Thyroid gland (tissue), 4 donors: ENCODE measurements around the gene CRK. TPM values are rescaled to one million over a fixed set of nuclear protein-coding genes. Genes with fewer than 3 reads are reported as not detected.

Experiments
- DNase-seq, 2 donors: peaks; one replicate each; pipeline ENCODE4 v3.0.0-alpha.2; 2019
- H3K27ac ChIP-seq, 3 donors: fragments of 200-600 bp; sonication (generic); 1 replicate in 2 of 3; 2 replicates in 1 of 3; pipeline ENCODE4 v1.5.1; 2016 to 2019; ENCODE audit warnings: mild to moderate bottlenecking in 1 of 3, moderate library complexity in 1 of 3
- H3K27me3 ChIP-seq: fragments of 200-600 bp; sonication (generic); one replicate; pipeline ENCODE4 v1.5.1; 2019
- H3K36me3 ChIP-seq, 2 donors: fragments of 200-600 bp; sonication (generic); one replicate each; pipeline ENCODE4 v1.5.1; 2016 to 2019
- H3K4me1 ChIP-seq, 2 donors: fragments of 200-600 bp; sonication (generic); one replicate each; pipeline ENCODE4 v1.5.1; 2017 to 2019
- H3K4me3 ChIP-seq, 3 donors: fragments of 200-600 bp; sonication (generic); replicated peaks in 1 of 3; 1 replicate in 2 of 3; 2 replicates in 1 of 3; pipeline ENCODE4 v1.5.1; 2016; ENCODE audit warnings: mild to moderate bottlenecking in 1 of 3
- H3K9me3 ChIP-seq: fragments of 200-600 bp; sonication (generic); one replicate; pipeline ENCODE4 v1.5.1; 2017
- CTCF ChIP-seq, 6 experiments: fragments of 200-600 bp in 3 of 6; fragments of 450-650 bp in 3 of 6; sonication (generic) in 3 of 6; IDR thresholded peaks; one replicate each; pipeline ENCODE4 v1.5.1; 2016 to 2019; ENCODE audit warnings: antibody characterized with exemption in 6 of 6, mild to moderate bottlenecking in 2 of 6, inconsistent platforms in 1 of 6, moderate library complexity in 1 of 6
- POLR2A ChIP-seq, 2 donors: fragments of 450-650 bp; IDR thresholded peaks; one replicate each; pipeline ENCODE4 v1.6.1; 2017; ENCODE audit warnings: antibody characterized with exemption in 2 of 2, mild to moderate bottlenecking in 2 of 2, moderate library complexity in 1 of 2
- WGBS, 2 donors: methylation state at CpG; one replicate each; pipeline ENCODE4 v1.1.5; 2017; 5-methylcytosine and 5-hydroxymethylcytosine counted together
- intact Hi-C: fragments of 100-400 bp; cut with DNase I; formaldehyde crosslinking; loops from one replicate; pipeline ENCODE4 v1.15.1; 2023
- total RNA-seq, 4 donors: library from RNA; depleted of rRNA; stranded (reverse); fragments of >200 nt; gene quantifications; one replicate each; pipeline ENCODE4 v1.2.3, GENCODE V29; 2016

CRK gene
- total RNA-seq, 4 donors from 2014 or later: 89.6 to 140 (median 98.7) TPM

GRCh38 chr17:1412185-1413110, 43.6 kb downstream of the CRK start:
- H3K4me3 ChIP-seq: no peak overlapping the region
- no peaks in the 10 kb centered on the region for H3K36me3 ChIP-seq
- TF ChIP-seq CTCF (IDR thresholded peaks at IDR 0.05): no peak
- TF ChIP-seq POLR2A (IDR thresholded peaks at IDR 0.05): no peak
- intact Hi-C loops: no loop called here
- 80 to 81% methylated on average over 26 to 27 of the region's 27 CpGs for WGBS, 2 donors
- peaks cover 18 to 47% of the 10 kb centered on the region in 2 donors for H3K4me1 ChIP-seq
- DNase-seq: peak; percentile 25 to 32
- H3K9me3 ChIP-seq: no peaks in the 10 kb centered on the region
- peak overlapping the region; percentile 14 to 77 (median 37) for H3K27ac ChIP-seq
- no peaks in the 10 kb centered on the region for H3K27me3 ChIP-seq

GRCh38 chr17:1402262-1402586, 53.8 kb downstream of the CRK start:
- Histone ChIP-seq H3K27me3 (no peaks in the 10 kb centered on the region), H3K27ac (no peak overlapping the region), H3K4me3 (no peak overlapping the region), H3K36me3 (no peaks in the 10 kb centered on the region), H3K4me1 (peaks cover 11 to 17% of the 10 kb centered on the region in 2 donors), H3K9me3 (no peaks in the 10 kb centered on the region)
- intact Hi-C loops: no loop called here
- no peak for DNase-seq
- WGBS, 2 donors: 96% methylated on average over 4 of the region's 4 CpGs
- TF ChIP-seq CTCF (IDR thresholded peaks at IDR 0.05) (no peak), POLR2A (IDR thresholded peaks at IDR 0.05) (no peak)

GRCh38 chr17:1399679-1400512, 56.1 kb downstream of the CRK start, which contains the start of gene YWHAE:
TSS of gene YWHAE (minus strand) at chr17:1400222. CDS start at chr17:1400110, 112 bp downstream.
- Histone ChIP-seq H3K9me3 (no peaks in the 10 kb centered on the region), H3K4me1 (peaks cover 25 to 34% of the 10 kb centered on the region in 2 donors), H3K27ac (peak within 1 kb of the TSS; percentile 96 to 99 (median 99)), H3K27me3 (no peaks in the 10 kb centered on the region), H3K4me3 (peak within 1 kb of the TSS; percentile 66 to 95 (median 83)), H3K36me3 (no peaks in the 10 kb centered on the region)
- no peak for TF ChIP-seq CTCF (IDR thresholded peaks at IDR 0.05)
- TF ChIP-seq POLR2A (IDR thresholded peaks at IDR 0.05): peak; percentile 93 to 98
- WGBS, 2 donors: 1 to 2% methylated on average over 30 to 40 of the region's 82 CpGs
- intact Hi-C loops: no loop called here
- peak; percentile 99 for DNase-seq

- no peak for DNase-seq
- H3K36me3 ChIP-seq: no peaks in the 10 kb centered on the region
- TF ChIP-seq CTCF (IDR thresholded peaks at IDR 0.05) (no peak), POLR2A (IDR thresholded peaks at IDR 0.05) (no peak)
- intact Hi-C loops: no loop called here
- peak overlapping the region; percentile 66 to 95 (median 83) for H3K4me3 ChIP-seq
- H3K27me3 ChIP-seq: no peaks in the 10 kb centered on the region
- 1% methylated on average over 39 to 41 of the region's 41 CpGs for WGBS, 2 donors
- peaks cover 33 to 41% of the 10 kb centered on the region in 2 donors for H3K4me1 ChIP-seq
- no peaks in the 10 kb centered on the region for H3K9me3 ChIP-seq
- H3K27ac ChIP-seq: peak overlapping the region; percentile 96 to 99 (median 99)
These were observed 56.9 kb downstream of the CRK start for GRCh38 chr17:1398931-1399678.
